Temporal lobe (tissue), 2 donors: ENCODE results near the gene ACTMAP. TPM values are rescaled to one million over a fixed set of nuclear protein-coding genes. Genes with fewer than 3 reads are reported as not detected.

Experiments
- small RNA-seq: library from RNA; depleted of rRNA; stranded (forward); fragments of <200 nt; gene quantifications from one replicate; pipeline ENCODE3, GENCODE V24; 2014; ENCODE audit warnings: low replicate concordance
- total RNA-seq: library from RNA; depleted of rRNA; stranded (reverse); fragments of >200 nt; gene quantifications from one replicate; pipeline ENCODE4 v1.2.3, GENCODE V29; 2014

The ACTMAP gene
- total RNA-seq, 1 donor from 2014 or later: 0.74 TPM

Small RNA genes within 50 kb of the gene (small RNA-seq; reads per million reads assigned to genes)
- gene RNU6-195P: not detected

Other genes starting within 250 kb of the ACTMAP start
- gene SHKBP1, start 173.6 kb downstream of the ACTMAP start, total RNA-seq: 3.4 TPM
- gene LTBP4, start 149.1 kb downstream of the ACTMAP start, total RNA-seq: 20.7 TPM
- gene NUMBL, start 59.8 kb downstream of the ACTMAP start, total RNA-seq: 31.2 TPM
- 28.8 TPM for gene COQ8B, start 33.6 kb downstream of the ACTMAP start, total RNA-seq
- gene ITPKC, start 33.4 kb downstream of the ACTMAP start, total RNA-seq: 7.4 TPM
- gene SNRPA, start 726 bp upstream of the ACTMAP start, total RNA-seq: 11.3 TPM
- gene MIA, start 25.0 kb upstream of the ACTMAP start, total RNA-seq: 0.74 TPM
- 9.8 TPM for gene RAB4B, start 27.8 kb upstream of the ACTMAP start, total RNA-seq
- gene EGLN2, start 48.7 kb upstream of the ACTMAP start, total RNA-seq: 34.9 TPM
- gene CYP2A6, start 100.0 kb upstream of the ACTMAP start, total RNA-seq: not detected
- not detected for gene CYP2A7, start 131.8 kb upstream of the ACTMAP start, total RNA-seq
- not detected for gene CYP2B6, start 240.8 kb upstream of the ACTMAP start, total RNA-seq